Measurements from ENCODE around the gene MSLN.

The MSLN gene

DNA sequence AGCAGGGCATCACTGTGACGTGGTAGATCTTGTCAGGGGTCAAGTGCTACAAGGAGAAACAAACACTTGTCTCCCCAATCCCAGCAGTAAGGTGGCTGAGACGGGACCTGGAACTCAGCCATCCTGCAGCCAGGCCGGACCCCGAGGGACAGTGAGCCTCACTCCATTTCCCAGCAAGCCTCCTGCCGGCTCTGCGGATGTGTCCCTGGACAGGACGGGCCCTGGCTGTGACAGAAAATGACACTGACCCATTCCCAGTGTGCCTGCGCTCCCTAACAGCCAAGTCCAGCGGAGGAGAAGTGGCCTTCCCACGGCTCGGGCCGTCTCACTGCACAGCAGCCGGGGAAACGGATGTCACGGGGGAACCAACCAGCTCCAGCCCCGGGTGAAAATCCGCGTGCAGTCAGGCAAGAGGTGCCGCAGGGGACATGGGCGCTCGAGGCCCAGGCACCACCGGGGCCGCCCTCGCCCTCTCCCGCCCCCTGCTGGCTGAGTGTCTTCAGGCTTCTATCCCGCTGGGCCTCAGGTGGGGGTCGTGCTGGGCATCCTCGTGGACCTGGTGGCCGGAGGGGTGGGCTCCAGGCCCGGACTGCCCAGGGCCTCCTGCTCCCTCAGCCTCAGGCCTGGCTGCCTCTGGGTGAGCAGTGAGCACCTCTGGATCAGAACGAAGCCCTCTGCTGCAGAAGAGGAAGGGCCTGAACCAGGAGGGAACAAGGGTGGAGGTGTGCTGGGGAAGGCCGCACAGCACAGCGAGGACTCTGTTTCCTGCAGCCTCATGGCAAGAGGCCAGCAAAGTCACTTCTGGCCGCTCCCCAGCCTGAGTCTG lies 26.9 kb upstream of the MSLN start:
- Histone ChIP-seq H3K27ac (no peak overlapping the region), H3K4me3 (no peak overlapping the region)
- TF ChIP-seq, protein P1, sequence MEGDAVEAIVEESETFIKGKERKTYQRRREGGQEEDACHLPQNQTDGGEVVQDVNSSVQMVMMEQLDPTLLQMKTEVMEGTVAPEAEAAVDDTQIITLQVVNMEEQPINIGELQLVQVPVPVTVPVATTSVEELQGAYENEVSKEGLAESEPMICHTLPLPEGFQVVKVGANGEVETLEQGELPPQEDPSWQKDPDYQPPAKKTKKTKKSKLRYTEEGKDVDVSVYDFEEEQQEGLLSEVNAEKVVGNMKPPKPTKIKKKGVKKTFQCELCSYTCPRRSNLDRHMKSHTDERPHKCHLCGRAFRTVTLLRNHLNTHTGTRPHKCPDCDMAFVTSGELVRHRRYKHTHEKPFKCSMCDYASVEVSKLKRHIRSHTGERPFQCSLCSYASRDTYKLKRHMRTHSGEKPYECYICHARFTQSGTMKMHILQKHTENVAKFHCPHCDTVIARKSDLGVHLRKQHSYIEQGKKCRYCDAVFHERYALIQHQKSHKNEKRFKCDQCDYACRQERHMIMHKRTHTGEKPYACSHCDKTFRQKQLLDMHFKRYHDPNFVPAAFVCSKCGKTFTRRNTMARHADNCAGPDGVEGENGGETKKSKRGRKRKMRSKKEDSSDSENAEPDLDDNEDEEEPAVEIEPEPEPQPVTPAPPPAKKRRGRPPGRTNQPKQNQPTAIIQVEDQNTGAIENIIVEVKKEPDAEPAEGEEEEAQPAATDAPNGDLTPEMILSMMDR (IDR thresholded peaks at IDR 0.05) = no peak
- DNase-seq (ENCODE audit: low spot score) = no peak

DNA sequence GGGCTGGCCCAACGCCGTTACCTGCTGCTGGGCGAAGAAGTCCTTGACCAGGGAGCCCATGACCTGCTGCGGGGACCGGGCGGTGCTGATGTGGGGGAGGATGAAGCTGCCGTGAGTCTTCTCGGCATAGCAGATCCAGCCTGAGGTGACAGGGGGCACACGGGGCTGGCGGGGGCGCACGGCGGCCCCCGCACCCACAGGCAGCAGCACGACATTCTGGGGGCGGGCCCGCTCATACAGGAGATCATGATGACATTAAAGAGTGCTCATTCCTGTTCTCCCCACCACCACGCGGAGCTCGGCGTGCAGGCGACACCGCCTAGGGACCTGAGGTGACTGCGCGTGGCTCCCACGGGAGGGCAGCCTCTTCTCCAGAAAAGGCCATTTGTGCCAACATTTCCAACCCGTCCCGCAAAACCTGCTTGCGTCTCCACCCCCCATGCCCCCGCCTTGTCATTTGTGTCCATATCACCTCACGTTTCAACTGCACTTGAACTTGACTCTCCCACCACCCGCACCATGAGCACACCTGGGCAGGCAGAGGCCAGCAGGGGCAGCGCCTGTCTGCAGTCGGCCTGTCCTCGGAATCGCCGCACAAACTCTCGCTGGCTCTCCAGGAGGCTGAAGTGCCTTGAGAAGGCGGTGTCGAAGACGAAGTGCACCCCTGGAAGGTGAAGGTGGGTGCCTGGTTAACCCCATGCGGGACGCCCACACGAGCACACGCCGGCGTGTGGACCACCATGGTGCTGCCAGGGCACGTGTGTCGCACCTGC lies 26.1 kb upstream of the MSLN start:
- DNase-seq (ENCODE audit: low spot score) = no peak
- H3K27ac ChIP-seq = no peak overlapping the region
- H3K4me3 ChIP-seq = no peak overlapping the region
- TF ChIP-seq, protein P1 (IDR thresholded peaks at IDR 0.05) = no peak

DNA sequence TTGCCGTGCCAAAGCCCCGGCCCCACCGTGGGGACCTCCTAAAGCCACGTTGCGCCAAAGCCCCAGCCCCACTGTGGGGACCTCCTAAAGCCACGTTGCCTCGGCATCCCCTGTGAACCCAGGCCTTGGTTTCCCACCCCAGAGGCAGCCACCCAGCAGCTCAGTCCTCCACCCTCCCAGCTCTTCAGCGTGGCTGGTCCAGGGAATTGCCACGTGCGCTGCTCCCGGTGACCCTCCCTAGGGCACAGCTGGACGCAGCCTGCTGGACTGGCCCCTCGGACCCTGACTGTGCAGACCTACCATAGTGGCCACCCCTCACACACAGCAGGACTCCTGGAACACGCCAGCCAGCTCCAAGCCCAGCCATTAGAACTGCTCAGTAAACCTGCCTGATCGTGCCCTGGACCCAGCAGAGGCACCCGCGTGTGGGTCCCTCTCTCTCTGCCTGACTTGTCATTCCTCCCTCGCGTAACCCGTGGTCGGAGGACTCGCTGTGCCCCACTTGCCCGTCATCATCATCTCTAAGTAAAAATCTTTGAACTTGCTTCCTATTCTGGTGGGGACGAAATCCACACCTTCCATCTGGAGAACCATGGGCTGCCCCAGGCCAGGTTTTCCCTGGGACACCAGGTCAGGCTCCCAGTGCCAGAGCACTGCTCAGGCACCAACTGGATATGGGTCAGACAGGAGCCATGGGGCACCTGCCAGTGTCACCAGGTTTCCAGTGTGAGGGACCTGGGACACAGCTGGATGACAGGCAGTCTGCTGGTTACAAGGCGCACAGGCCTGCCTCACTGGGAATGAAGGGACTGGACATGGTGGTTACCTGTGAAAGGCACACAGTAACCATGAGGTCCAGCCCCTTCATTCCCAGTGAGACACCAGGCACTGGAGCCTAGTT lies 25.3 kb upstream of the MSLN start:
- Histone ChIP-seq H3K27ac (no peak overlapping the region), H3K4me3 (no peak overlapping the region)
- no peak for DNase-seq (ENCODE audit: low spot score)
- TF ChIP-seq, protein P1 (IDR thresholded peaks at IDR 0.05) = no peak

DNA sequence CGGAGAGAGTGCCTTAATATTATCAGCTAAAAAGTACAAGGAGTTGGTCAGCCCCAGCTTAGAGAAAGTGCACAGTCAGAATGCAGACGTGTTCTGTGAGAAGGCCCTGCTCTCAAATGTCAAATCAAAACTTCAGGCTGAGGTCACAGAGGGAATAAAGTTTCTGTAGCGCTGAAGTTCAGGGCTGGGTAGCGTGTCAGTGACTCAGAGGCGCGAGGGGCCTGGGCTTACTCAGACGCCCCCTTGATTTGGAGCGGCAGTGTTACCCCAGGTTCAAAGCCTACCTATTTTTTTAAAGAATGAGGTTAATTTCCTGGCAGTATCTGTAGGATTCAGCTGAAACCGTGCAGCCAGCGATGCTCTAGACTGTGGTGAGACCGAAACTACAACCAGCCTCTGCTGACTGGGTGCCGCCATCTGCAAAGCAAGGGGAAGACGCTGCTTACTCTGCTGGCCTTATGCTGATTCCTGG lies 24.5 kb upstream of the MSLN start:
- TF ChIP-seq, protein P1 (IDR thresholded peaks at IDR 0.05) = no peak
- DNase-seq (ENCODE audit: low spot score) = no peak
- Histone ChIP-seq H3K4me3 (no peak overlapping the region), H3K27ac (no peak overlapping the region)

DNA sequence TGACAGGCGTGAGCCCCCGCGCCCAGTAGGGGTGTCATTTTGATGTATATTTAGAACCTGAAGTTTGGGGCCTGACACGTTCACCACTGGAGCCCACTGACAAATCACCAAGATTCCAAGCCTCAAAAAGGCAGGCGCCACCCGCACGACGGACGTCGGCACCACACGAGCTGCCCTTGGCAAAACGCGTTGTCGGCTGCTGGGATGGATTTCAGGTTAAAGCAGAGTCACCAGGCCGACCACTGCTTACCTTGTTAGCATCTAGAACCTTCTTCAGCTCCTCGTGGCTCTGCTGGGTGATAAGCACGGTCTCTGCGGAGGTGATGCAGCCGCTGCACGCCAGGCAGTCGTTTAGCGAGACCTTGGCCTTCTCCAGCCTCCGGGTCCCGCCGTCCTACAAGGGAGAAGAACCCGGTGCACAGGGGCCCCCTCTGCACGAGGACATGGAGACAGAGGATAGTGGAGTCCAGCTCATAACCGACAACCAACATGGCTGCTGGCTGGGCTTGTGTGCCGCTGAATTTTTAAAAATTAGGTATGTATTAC lies 23.5 kb upstream of the MSLN start:
- no peak for DNase-seq (ENCODE audit: low spot score)
- no peak overlapping the region for H3K4me3 ChIP-seq
- TF ChIP-seq, protein P1 (IDR thresholded peaks at IDR 0.05) = no peak
- no peak overlapping the region for H3K27ac ChIP-seq

Data from coronary artery (tissue), 2 donors.